Peyer's patch (tissue), 4 donors: ENCODE results near the gene GTF2H3.

Experiments used
- POLR2A ChIP-seq, 2 donors: fragments of 450-650 bp; IDR thresholded peaks; one replicate each; pipeline ENCODE4 v1.5.1; 2017; ENCODE audit warnings: antibody characterized with exemption in 2 of 2, mild to moderate bottlenecking in 2 of 2, moderate library complexity in 2 of 2
- TF ChIP-seq, protein P1 (sequence below), 6 experiments: fragments of 450-650 bp in 4 of 6; fragments of 200-600 bp in 2 of 6; sonication (generic) in 1 of 6; IDR thresholded peaks; one replicate each; pipeline ENCODE4 v1.5.1; 2017 to 2019; ENCODE audit warnings: antibody characterized with exemption in 6 of 6, mild to moderate bottlenecking in 3 of 6, moderate library complexity in 1 of 6

DNA sequence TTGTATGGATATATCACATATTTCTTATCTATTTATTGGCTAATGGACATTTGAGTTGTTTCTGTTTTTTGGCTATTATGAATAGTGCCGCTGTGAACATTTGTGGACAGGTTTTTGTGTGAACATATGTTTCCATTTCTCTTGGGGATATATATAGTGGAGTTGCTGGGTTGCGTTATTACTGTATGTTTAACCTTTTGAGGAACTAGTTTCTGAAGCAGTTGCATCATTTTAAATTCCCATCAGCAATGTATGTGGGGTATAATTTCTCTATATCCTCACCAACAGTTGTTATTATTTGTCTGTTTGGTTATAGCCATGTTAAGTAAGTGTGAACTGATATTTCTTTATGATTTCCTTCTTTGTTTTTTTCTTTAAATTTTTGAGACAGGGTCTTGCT is 48.0 kb downstream of the GTF2H3 start:
- TF ChIP-seq, protein P1, sequence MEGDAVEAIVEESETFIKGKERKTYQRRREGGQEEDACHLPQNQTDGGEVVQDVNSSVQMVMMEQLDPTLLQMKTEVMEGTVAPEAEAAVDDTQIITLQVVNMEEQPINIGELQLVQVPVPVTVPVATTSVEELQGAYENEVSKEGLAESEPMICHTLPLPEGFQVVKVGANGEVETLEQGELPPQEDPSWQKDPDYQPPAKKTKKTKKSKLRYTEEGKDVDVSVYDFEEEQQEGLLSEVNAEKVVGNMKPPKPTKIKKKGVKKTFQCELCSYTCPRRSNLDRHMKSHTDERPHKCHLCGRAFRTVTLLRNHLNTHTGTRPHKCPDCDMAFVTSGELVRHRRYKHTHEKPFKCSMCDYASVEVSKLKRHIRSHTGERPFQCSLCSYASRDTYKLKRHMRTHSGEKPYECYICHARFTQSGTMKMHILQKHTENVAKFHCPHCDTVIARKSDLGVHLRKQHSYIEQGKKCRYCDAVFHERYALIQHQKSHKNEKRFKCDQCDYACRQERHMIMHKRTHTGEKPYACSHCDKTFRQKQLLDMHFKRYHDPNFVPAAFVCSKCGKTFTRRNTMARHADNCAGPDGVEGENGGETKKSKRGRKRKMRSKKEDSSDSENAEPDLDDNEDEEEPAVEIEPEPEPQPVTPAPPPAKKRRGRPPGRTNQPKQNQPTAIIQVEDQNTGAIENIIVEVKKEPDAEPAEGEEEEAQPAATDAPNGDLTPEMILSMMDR (IDR thresholded peaks at IDR 0.05) = no peak
- no peak for TF ChIP-seq POLR2A (IDR thresholded peaks at IDR 0.05)
